ENCODE data around the gene COL16A1.

COL16A1 gene

GRCh38 chr1:31626223-31627207 lies 77.3 kb downstream of the COL16A1 start:
- H3K36me3 ChIP-seq (ENCODE audit: control insufficient read depth, low read length) = peaks cover 31% of the 10 kb centered on the region
- H3K9me3 ChIP-seq (ENCODE audit: control insufficient read depth, insufficient read depth, low read length) = no peaks in the 10 kb centered on the region
- no peak overlapping the region for H3K27ac ChIP-seq (ENCODE audit: low read depth, low read length)
- TF ChIP-seq CTCF (IDR thresholded peaks at IDR 0.05; ENCODE audit: low read depth, low read length, poor library complexity, severe bottlenecking) (no peak), EZH2phosphoT487 (IDR thresholded peaks at IDR 0.05; ENCODE audit: borderline replicate concordance, low read length) (no peak)
- no peaks in the 10 kb centered on the region for H3F3A ChIP-seq (ENCODE audit: control insufficient read depth, insufficient read depth)
- H3K4me1 ChIP-seq (ENCODE audit: control insufficient read depth, low read length) = peaks cover 7% of the 10 kb centered on the region
- no peaks in the 10 kb centered on the region for H3K27me3 ChIP-seq (ENCODE audit: control insufficient read depth, low read length)
- no peaks in the 10 kb centered on the region for H3K9me2 ChIP-seq (replicated peaks; ENCODE audit: control insufficient read depth, low read length)
- H4K20me1 ChIP-seq (ENCODE audit: control insufficient read depth, insufficient read depth, low read depth, low read length) = no peaks in the 10 kb centered on the region
- no peak overlapping the region for H3K4me3 ChIP-seq (ENCODE audit: low read length)
- no peaks in the 10 kb centered on the region for H3K79me2 ChIP-seq (ENCODE audit: control insufficient read depth, low read length)
- no peak overlapping the region for H3K4me2 ChIP-seq (ENCODE audit: low read length)

- Histone ChIP-seq H3K9me3 (ENCODE audit: control insufficient read depth, insufficient read depth, low read length) (no peaks in the 10 kb centered on the region), H3K27ac (ENCODE audit: low read depth, low read length) (no peak overlapping the region), H3K9me2 (replicated peaks; ENCODE audit: control insufficient read depth, low read length) (no peaks in the 10 kb centered on the region), H3K27me3 (ENCODE audit: control insufficient read depth, low read length) (no peaks in the 10 kb centered on the region), H3K79me2 (ENCODE audit: control insufficient read depth, low read length) (no peaks in the 10 kb centered on the region), H3K4me3 (ENCODE audit: low read length) (no peak overlapping the region), H3K36me3 (ENCODE audit: control insufficient read depth, low read length) (peaks cover 24% of the 10 kb centered on the region), H3K4me1 (ENCODE audit: control insufficient read depth, low read length) (peaks cover 7% of the 10 kb centered on the region), H4K20me1 (ENCODE audit: control insufficient read depth, insufficient read depth, low read depth, low read length) (no peaks in the 10 kb centered on the region), H3F3A (ENCODE audit: control insufficient read depth, insufficient read depth) (no peaks in the 10 kb centered on the region), H3K4me2 (ENCODE audit: low read length) (no peak overlapping the region)
- TF ChIP-seq CTCF (IDR thresholded peaks at IDR 0.05; ENCODE audit: low read depth, low read length, poor library complexity, severe bottlenecking) (no peak), EZH2phosphoT487 (IDR thresholded peaks at IDR 0.05; ENCODE audit: borderline replicate concordance, low read length) (no peak)
Observed at GRCh38 chr1:31625561-31626222, 78.1 kb downstream of the COL16A1 start.

- H3K9me3 ChIP-seq (ENCODE audit: control insufficient read depth, insufficient read depth, low read length) = no peaks in the 10 kb centered on the region
- peaks cover 7% of the 10 kb centered on the region for H3K4me1 ChIP-seq (ENCODE audit: control insufficient read depth, low read length)
- H3K36me3 ChIP-seq (ENCODE audit: control insufficient read depth, low read length) = peaks cover 17% of the 10 kb centered on the region
- no peak overlapping the region for H3K27ac ChIP-seq (ENCODE audit: low read depth, low read length)
- H3F3A ChIP-seq (ENCODE audit: control insufficient read depth, insufficient read depth) = no peaks in the 10 kb centered on the region
- no peaks in the 10 kb centered on the region for H3K9me2 ChIP-seq (replicated peaks; ENCODE audit: control insufficient read depth, low read length)
- no peaks in the 10 kb centered on the region for H3K79me2 ChIP-seq (ENCODE audit: control insufficient read depth, low read length)
- TF ChIP-seq CTCF (IDR thresholded peaks at IDR 0.05; ENCODE audit: low read depth, low read length, poor library complexity, severe bottlenecking) (no peak), EZH2phosphoT487 (IDR thresholded peaks at IDR 0.05; ENCODE audit: borderline replicate concordance, low read length) (no peak)
- H4K20me1 ChIP-seq (ENCODE audit: control insufficient read depth, insufficient read depth, low read depth, low read length) = no peaks in the 10 kb centered on the region
- no peak overlapping the region for H3K4me3 ChIP-seq (ENCODE audit: low read length)
- no peak overlapping the region for H3K4me2 ChIP-seq (ENCODE audit: low read length)
- no peaks in the 10 kb centered on the region for H3K27me3 ChIP-seq (ENCODE audit: control insufficient read depth, low read length)
Observed at GRCh38 chr1:31624731-31625514, 78.9 kb downstream of the COL16A1 start.

All from DOHH2 (cell line).